Measurements from ENCODE around the gene RNF144A. TPM values are rescaled to one million over a fixed set of nuclear protein-coding genes. Genes with fewer than 3 reads are reported as not detected.

The RNF144A gene
- total and polyA plus RNA-seq, 2 donors (not counting 1 experiment from before 2014, with no cell fraction given), result 0.17 to 0.24 TPM

DNA sequence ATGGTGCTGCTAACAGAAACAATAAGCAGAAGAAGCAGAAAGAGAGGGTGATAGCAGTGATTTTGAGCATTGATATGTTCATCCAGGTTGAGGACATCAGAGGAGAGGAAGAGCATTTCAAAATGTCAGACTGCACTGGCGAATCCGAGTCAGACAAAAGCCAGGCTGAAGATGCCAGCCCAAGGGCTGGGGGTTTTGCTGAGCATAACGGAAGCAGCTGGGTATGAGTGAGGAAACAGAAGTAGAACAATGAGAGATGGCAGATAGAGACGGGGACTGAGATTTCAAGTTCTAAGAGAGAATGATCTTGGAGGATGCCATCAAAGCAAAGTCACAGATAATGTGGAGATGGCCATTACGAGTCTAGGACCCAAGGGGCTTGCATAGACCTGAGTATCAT lies 151.2 kb downstream of the RNF144A start:
- TF ChIP-seq, protein P1, sequence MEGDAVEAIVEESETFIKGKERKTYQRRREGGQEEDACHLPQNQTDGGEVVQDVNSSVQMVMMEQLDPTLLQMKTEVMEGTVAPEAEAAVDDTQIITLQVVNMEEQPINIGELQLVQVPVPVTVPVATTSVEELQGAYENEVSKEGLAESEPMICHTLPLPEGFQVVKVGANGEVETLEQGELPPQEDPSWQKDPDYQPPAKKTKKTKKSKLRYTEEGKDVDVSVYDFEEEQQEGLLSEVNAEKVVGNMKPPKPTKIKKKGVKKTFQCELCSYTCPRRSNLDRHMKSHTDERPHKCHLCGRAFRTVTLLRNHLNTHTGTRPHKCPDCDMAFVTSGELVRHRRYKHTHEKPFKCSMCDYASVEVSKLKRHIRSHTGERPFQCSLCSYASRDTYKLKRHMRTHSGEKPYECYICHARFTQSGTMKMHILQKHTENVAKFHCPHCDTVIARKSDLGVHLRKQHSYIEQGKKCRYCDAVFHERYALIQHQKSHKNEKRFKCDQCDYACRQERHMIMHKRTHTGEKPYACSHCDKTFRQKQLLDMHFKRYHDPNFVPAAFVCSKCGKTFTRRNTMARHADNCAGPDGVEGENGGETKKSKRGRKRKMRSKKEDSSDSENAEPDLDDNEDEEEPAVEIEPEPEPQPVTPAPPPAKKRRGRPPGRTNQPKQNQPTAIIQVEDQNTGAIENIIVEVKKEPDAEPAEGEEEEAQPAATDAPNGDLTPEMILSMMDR (conservative IDR thresholded peaks at IDR 0.05 in 1 of 2, IDR thresholded peaks at IDR 0.05 in 1 of 2; ENCODE audit: low read depth in 1 of 2, low read length in 2 of 2), result no peak
- no peak for TF ChIP-seq EZH2 (IDR thresholded peaks at IDR 0.05; ENCODE audit: low read length, missing control alignments)
- H3K4me1 ChIP-seq (ENCODE audit: control insufficient read depth, extremely low read depth, insufficient read depth, low read length), result no peaks in the 10 kb centered on the region
- H3K9ac ChIP-seq (ENCODE audit: insufficient read depth, low read length), result no peak overlapping the region
- no peak overlapping the region for H2AFZ ChIP-seq (ENCODE audit: low read length)
- DNase-seq (ENCODE audit: low read depth in 2 of 2), result no peak
- no peak overlapping the region for H3K4me2 ChIP-seq (ENCODE audit: extremely low read depth, insufficient read depth, low read length)
- H3K27ac ChIP-seq (ENCODE audit: insufficient read depth, low read length), result no peak overlapping the region
- no peaks in the 10 kb centered on the region for H3K9me3 ChIP-seq (ENCODE audit: control insufficient read depth, insufficient read depth, low read depth, low read length)
- H4K20me1 ChIP-seq (ENCODE audit: control insufficient read depth, extremely low read depth, insufficient read depth, low read length), result no peaks in the 10 kb centered on the region
- H3K4me3 ChIP-seq (replicated peaks in 1 of 4; ENCODE audit: control extremely low read depth in 1 of 4, insufficient read depth in 1 of 4, low read depth in 3 of 4, low read length in 4 of 4), result no peak overlapping the region
- H3K79me2 ChIP-seq (ENCODE audit: control insufficient read depth, insufficient read depth, low read length), result no peaks in the 10 kb centered on the region
- no peaks in the 10 kb centered on the region for H3K36me3 ChIP-seq (ENCODE audit: control insufficient read depth, insufficient read depth, low read length)
- no peaks in the 10 kb centered on the region for H3K27me3 ChIP-seq (ENCODE audit: control insufficient read depth, insufficient read depth, low read length)

DNA sequence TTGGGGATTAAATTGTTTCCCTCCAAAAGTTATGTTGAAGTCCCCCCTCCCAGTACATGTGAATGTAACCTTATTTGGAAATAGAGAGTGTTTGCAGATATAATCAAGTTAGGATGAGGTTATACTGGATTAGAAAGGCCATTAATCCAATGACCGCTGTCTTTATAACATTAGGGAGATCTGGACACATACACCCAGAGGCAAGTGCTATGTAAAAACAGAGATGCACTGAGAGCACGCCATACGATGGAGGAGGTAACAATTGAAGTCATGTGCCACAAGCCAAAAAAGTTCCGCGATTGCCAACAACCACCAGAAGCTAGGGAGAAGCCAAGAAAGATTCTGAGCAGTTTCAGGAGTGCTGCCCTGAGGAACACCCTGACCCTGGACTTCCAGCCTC lies 153.3 kb downstream of the RNF144A start:
- no peak overlapping the region for H2AFZ ChIP-seq (ENCODE audit: low read length)
- no peaks in the 10 kb centered on the region for H3K9me3 ChIP-seq (ENCODE audit: control insufficient read depth, insufficient read depth, low read depth, low read length)
- H4K20me1 ChIP-seq (ENCODE audit: control insufficient read depth, extremely low read depth, insufficient read depth, low read length), result no peaks in the 10 kb centered on the region
- H3K4me1 ChIP-seq (ENCODE audit: control insufficient read depth, extremely low read depth, insufficient read depth, low read length), result no peaks in the 10 kb centered on the region
- H3K36me3 ChIP-seq (ENCODE audit: control insufficient read depth, insufficient read depth, low read length), result no peaks in the 10 kb centered on the region
- H3K79me2 ChIP-seq (ENCODE audit: control insufficient read depth, insufficient read depth, low read length), result no peaks in the 10 kb centered on the region
- no peaks in the 10 kb centered on the region for H3K27me3 ChIP-seq (ENCODE audit: control insufficient read depth, insufficient read depth, low read length)
- TF ChIP-seq, protein P1 (conservative IDR thresholded peaks at IDR 0.05 in 1 of 2, IDR thresholded peaks at IDR 0.05 in 1 of 2; ENCODE audit: low read depth in 1 of 2, low read length in 2 of 2), result no peak
- TF ChIP-seq EZH2 (IDR thresholded peaks at IDR 0.05; ENCODE audit: low read length, missing control alignments), result no peak
- no peak overlapping the region for H3K9ac ChIP-seq (ENCODE audit: insufficient read depth, low read length)
- no peak for DNase-seq (ENCODE audit: low read depth in 2 of 2)
- H3K4me2 ChIP-seq (ENCODE audit: extremely low read depth, insufficient read depth, low read length), result no peak overlapping the region
- no peak overlapping the region for H3K4me3 ChIP-seq (replicated peaks in 1 of 4; ENCODE audit: control extremely low read depth in 1 of 4, insufficient read depth in 1 of 4, low read depth in 3 of 4, low read length in 4 of 4)
- no peak overlapping the region for H3K27ac ChIP-seq (ENCODE audit: insufficient read depth, low read length)

DNA sequence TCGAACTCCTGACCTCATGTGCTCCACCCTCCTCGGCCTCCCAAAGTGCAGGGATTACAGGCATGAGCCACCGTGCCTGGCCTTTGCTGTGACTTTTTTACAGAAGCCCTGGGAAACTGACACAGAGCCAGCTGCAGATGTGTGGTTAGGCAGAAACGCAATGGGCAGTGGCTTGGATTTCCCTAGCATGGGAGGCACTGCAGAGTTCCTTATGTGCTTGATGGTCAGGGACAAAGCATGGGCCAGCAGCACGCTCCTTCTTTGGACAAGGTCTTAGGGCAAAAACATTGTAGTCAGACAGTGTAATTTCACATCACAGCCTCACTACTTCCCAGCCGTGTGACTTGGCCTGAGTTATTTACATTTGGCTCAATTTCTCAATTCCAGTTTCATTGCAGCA lies 153.9 kb downstream of the RNF144A start:
- no peaks in the 10 kb centered on the region for H3K4me1 ChIP-seq (ENCODE audit: control insufficient read depth, extremely low read depth, insufficient read depth, low read length)
- no peak overlapping the region for H3K4me3 ChIP-seq (replicated peaks in 1 of 4; ENCODE audit: control extremely low read depth in 1 of 4, insufficient read depth in 1 of 4, low read depth in 3 of 4, low read length in 4 of 4)
- H4K20me1 ChIP-seq (ENCODE audit: control insufficient read depth, extremely low read depth, insufficient read depth, low read length), result no peaks in the 10 kb centered on the region
- no peaks in the 10 kb centered on the region for H3K9me3 ChIP-seq (ENCODE audit: control insufficient read depth, insufficient read depth, low read depth, low read length)
- H3K4me2 ChIP-seq (ENCODE audit: extremely low read depth, insufficient read depth, low read length), result no peak overlapping the region
- H3K36me3 ChIP-seq (ENCODE audit: control insufficient read depth, insufficient read depth, low read length), result no peaks in the 10 kb centered on the region
- H2AFZ ChIP-seq (ENCODE audit: low read length), result no peak overlapping the region
- no peaks in the 10 kb centered on the region for H3K79me2 ChIP-seq (ENCODE audit: control insufficient read depth, insufficient read depth, low read length)
- TF ChIP-seq EZH2 (IDR thresholded peaks at IDR 0.05; ENCODE audit: low read length, missing control alignments), result no peak
- TF ChIP-seq, protein P1 (conservative IDR thresholded peaks at IDR 0.05 in 1 of 2, IDR thresholded peaks at IDR 0.05 in 1 of 2; ENCODE audit: low read depth in 1 of 2, low read length in 2 of 2), result no peak
- H3K27ac ChIP-seq (ENCODE audit: insufficient read depth, low read length), result no peak overlapping the region
- no peak overlapping the region for H3K9ac ChIP-seq (ENCODE audit: insufficient read depth, low read length)
- no peaks in the 10 kb centered on the region for H3K27me3 ChIP-seq (ENCODE audit: control insufficient read depth, insufficient read depth, low read length)
- no peak for DNase-seq (ENCODE audit: low read depth in 2 of 2)
